HUES64 (cell line): ENCODE measurements around the gene RXRB.

Experiments
- H3K27ac ChIP-seq: 2 replicates; pipeline ENCODE4 v1.7.0; 2013; ENCODE audit warnings: low read depth, low read length, inconsistent platforms
- H3K27me3 ChIP-seq: 2 replicates; pipeline ENCODE4 v1.6.1; 2013; ENCODE audit warnings: mild to moderate bottlenecking, low read length; ENCODE audit not compliant: insufficient read depth
- H3K36me3 ChIP-seq: 2 replicates; pipeline ENCODE4 v1.6.1; 2013; ENCODE audit warnings: mild to moderate bottlenecking, low read length; ENCODE audit not compliant: insufficient read depth
- H3K4me1 ChIP-seq: 2 replicates; pipeline ENCODE4 v1.6.1; 2013; ENCODE audit warnings: mild to moderate bottlenecking, low read length, moderate library complexity; ENCODE audit not compliant: insufficient read depth
- H3K4me3 ChIP-seq: 2 replicates; pipeline ENCODE4 v1.5.1; 2013; ENCODE audit warnings: mild to moderate bottlenecking, low read length, moderate library complexity
- H3K9ac ChIP-seq: 2 replicates; pipeline ENCODE4 v1.6.1; 2013; ENCODE audit warnings: mild to moderate bottlenecking, low read depth, low read length
- H3K9me3 ChIP-seq: 2 replicates; pipeline ENCODE4 v1.6.1; 2013; ENCODE audit warnings: low read depth, low read length; ENCODE audit not compliant: insufficient read depth
- WGBS: fragments of 150-250, 120-280 bp; methylation state at CpG from one replicate; pipeline ENCODE4 v1.1.7; 2013; ENCODE audit warnings: missing lambda C conversion rate; 5-methylcytosine and 5-hydroxymethylcytosine counted together

The RXRB gene

DNA sequence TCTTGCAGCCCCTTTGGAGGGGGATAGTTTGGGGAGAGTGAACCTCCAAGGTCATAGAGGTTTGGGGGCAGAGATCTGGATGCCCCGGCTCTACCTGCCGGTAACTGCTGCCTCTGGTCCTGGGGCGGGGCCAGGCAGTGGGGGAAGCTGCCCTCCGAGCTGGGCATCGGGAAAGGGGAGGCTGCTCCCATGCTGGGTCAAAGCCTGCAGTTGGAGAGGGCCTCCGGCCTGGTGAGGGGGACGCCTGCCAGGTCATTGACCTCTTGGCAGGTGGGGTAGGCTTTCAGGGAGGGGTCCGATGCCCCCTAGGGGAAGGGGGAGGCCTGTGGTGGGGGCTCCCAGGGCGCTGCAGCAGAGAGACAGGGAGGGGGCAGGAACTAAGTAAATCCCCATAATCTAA is 15.3 kb downstream of the RXRB start:
- peaks cover 17% of the 10 kb centered on the region for H3K27me3 ChIP-seq
- WGBS, result 75% methylated on average over 8 of the region's 9 CpGs
- no peaks in the 10 kb centered on the region for H3K36me3 ChIP-seq

DNA sequence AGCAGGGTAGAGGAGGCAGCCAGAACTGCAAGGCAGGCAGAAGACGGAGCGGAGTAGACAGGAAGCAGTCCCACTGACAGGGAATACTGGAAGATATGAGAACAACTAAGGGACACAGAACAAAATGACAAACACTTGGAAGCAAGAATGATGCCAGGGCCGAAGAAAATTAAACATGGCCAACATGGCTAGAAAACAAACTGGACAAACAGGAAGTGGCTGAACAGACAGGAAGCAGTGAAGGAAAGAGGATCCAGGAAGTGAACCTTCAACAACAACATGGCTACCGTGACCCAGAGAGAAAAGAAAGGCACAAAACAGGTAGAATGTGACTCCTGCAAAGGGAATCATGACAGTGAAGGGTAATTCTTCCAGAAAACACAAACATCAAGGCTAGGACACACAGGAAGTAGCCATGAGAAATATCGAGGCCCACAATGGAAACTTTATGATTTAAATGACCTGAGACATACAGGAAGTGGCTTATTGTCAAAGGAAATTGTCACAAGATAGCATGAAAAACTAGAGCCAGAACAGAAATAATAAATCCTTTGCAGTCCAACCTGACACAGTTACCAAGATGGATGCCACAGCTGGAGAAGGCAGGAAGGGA is 17.3 kb downstream of the RXRB start:
- H3K9ac ChIP-seq, result no peak overlapping the region
- no peaks in the 10 kb centered on the region for H3K36me3 ChIP-seq
- H3K27ac ChIP-seq, result no peak overlapping the region
- H3K9me3 ChIP-seq, result no peaks in the 10 kb centered on the region
- 91% methylated on average over 5 of the region's 5 CpGs for WGBS
- H3K4me3 ChIP-seq, result no peak overlapping the region
- H3K4me1 ChIP-seq, result 0 out of 2 replicates have a peak, but pooled peaks cover 4% of the 10 kb centered on the region
- peaks cover 9% of the 10 kb centered on the region for H3K27me3 ChIP-seq

More for the DNA sequence above, 15.3 kb downstream of the RXRB start:
- H3K9ac ChIP-seq, result no peak overlapping the region; the same call in 1 of the 2 replicates
- H3K4me3 ChIP-seq, result no peak overlapping the region
- no peaks in the 10 kb centered on the region for H3K9me3 ChIP-seq
- H3K27ac ChIP-seq, result no peak overlapping the region
- H3K4me1 ChIP-seq, result 0 out of 2 replicates have a peak, but pooled peaks cover 4% of the 10 kb centered on the region

DNA sequence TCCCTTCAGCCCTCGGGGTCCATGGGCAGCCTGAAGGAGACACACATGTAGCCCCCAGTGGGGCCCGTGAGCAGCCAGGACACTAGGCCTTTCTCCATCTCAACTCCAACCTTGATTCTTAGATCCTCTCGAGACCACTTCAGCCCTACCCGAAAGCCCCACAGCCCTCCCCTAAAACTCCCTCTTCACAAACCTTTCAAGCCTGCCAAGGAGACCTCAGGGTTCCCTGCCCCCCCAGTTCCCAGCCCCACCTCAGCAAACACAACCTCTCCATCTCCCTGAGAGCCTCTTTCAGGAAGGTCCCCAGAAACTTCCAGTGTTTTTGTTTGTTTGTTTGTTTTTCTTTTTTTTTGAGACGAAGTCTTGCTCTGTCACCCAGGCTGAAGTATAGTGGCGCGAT is 19.3 kb downstream of the RXRB start:
- Histone ChIP-seq H3K9ac (no peak overlapping the region), H3K27me3 (peaks cover 3% of the 10 kb centered on the region), H3K4me3 (no peak overlapping the region), H3K27ac (no peak overlapping the region), H3K4me1 (0 out of 2 replicates have a peak, but pooled peaks cover 4% of the 10 kb centered on the region), H3K36me3 (no peaks in the 10 kb centered on the region), H3K9me3 (no peaks in the 10 kb centered on the region)
- whole genome bisulfite sequencing, result 89% methylated on average over 7 of the region's 7 CpGs

- Histone ChIP-seq H3K27me3 (no peaks in the 10 kb centered on the region), H3K4me3 (no peak overlapping the region), H3K36me3 (no peaks in the 10 kb centered on the region), H3K9me3 (no peaks in the 10 kb centered on the region), H3K4me1 (no peaks in the 10 kb centered on the region), H3K27ac (no peak overlapping the region), H3K9ac (no peak overlapping the region)
- WGBS, result 84% methylated on average over 10 of the region's 10 CpGs
Observed at GRCh38 chr6:33178755-33179475, 21.6 kb downstream of the RXRB start.

- H3K9ac ChIP-seq, result no peak overlapping the region
- H3K27me3 ChIP-seq, result no peaks in the 10 kb centered on the region
- H3K9me3 ChIP-seq, result no peaks in the 10 kb centered on the region
- no peaks in the 10 kb centered on the region for H3K4me1 ChIP-seq
- no peak overlapping the region for H3K27ac ChIP-seq
- H3K4me3 ChIP-seq, result no peak overlapping the region
- H3K36me3 ChIP-seq, result no peaks in the 10 kb centered on the region
- WGBS, result 90% methylated on average over 16 of the region's 19 CpGs
Observed at GRCh38 chr6:33177552-33178446, 22.7 kb downstream of the RXRB start.

DNA sequence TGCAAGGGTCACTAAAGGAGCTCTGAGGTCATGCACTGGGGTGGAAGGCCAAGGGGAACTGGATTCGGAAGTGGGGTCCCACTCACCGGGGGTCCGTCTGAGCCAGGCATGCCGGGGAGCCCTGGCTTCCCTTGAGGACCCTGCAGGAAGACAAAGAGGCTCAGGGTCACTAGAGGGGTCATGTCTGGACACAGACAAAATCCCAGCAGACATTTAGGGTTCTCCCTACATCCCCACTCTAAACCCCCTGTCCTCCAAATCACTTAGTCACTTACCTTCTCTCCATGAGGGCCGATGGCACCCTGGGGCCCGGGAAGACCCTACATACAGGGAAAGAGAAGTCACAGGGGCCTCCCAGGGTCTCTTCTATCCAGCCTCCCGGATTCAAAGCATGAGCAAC is 23.6 kb downstream of the RXRB start:
- Histone ChIP-seq H3K27ac (no peak overlapping the region), H3K27me3 (no peaks in the 10 kb centered on the region), H3K36me3 (no peaks in the 10 kb centered on the region), H3K4me1 (no peaks in the 10 kb centered on the region), H3K4me3 (no peak overlapping the region), H3K9ac (no peak overlapping the region), H3K9me3 (no peaks in the 10 kb centered on the region)
- WGBS, result 90% methylated on average over 7 of the region's 7 CpGs

DNA sequence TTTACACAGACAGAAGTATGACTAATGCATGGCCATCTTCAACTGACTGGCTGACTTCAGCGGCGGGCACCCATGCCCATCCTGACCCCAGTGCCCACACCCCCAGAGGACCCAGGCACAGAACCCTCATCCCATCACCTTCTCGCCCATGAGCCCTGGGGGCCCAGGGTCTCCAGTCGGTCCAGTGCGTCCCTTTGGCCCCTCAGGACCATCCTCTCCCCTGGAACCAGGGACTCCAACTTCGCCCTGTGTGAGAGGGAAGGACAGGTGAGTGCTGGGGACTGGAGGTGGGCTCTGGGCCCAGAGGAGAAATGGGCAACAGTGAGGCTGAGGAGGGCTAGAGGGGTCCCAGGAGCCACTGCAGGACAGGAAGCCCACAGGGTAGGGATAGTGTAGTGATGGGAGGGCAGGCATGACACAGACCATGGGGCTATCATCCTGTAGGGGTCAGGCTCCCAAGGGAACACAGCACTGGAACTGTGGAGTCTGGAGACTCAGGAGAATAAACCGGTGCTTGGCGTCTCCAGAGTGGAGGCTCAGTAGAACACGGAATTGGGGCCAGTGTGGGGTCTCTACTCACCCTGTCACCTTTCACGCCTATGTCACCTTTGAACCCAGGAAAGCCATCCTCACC is 24.9 kb downstream of the RXRB start:
- Histone ChIP-seq H3K36me3 (no peaks in the 10 kb centered on the region), H3K4me3 (no peak overlapping the region), H3K27ac (no peak overlapping the region), H3K27me3 (no peaks in the 10 kb centered on the region), H3K9me3 (no peaks in the 10 kb centered on the region), H3K9ac (no peak overlapping the region), H3K4me1 (no peaks in the 10 kb centered on the region)
- 74% methylated on average over 10 of the region's 10 CpGs for WGBS

- no peak overlapping the region for H3K4me3 ChIP-seq
- H3K27ac ChIP-seq, result no peak overlapping the region
- H3K4me1 ChIP-seq, result no peaks in the 10 kb centered on the region
- 91% methylated on average over 4 of the region's 4 CpGs for WGBS
- H3K9ac ChIP-seq, result no peak overlapping the region
- H3K27me3 ChIP-seq, result no peaks in the 10 kb centered on the region
- no peaks in the 10 kb centered on the region for H3K36me3 ChIP-seq
- H3K9me3 ChIP-seq, result no peaks in the 10 kb centered on the region
Observed at GRCh38 chr6:33174784-33175183, 25.7 kb downstream of the RXRB start.

DNA sequence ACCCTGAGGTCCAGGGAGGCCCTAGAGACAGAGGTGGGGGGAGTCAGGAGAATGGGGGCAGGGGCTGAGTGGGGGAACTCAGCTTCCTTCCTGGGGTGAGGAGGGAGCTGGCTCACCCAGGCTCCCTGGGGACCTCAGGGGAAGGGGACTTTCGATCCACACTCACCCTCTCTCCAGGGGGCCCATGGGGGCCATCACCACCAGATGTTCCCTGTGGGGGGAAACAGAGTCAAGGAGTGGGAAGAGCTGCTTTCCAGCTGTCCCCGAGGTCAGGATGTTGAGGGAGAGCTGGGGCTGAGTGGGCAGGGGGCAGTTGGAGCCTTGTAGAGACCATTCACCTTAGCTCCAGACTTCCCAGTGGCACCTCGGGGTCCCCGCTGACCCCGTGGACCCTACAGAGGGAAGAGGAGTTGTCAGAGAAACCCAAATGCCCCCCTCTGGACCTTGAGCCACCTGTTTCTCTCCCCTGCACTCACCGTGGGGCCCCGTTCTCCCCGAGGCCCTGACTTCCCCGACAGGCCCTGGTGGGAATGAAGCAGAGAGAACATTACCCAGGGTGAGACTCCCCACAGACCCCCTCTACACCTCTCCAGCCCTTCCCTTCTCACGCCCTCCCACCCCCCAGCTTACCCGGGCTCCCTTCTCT is 26.8 kb downstream of the RXRB start:
- no peak overlapping the region for H3K27ac ChIP-seq
- H3K27me3 ChIP-seq, result no peaks in the 10 kb centered on the region
- no peaks in the 10 kb centered on the region for H3K9me3 ChIP-seq
- no peaks in the 10 kb centered on the region for H3K4me1 ChIP-seq
- no peak overlapping the region for H3K9ac ChIP-seq
- 87% methylated on average over 8 of the region's 11 CpGs for WGBS
- no peak overlapping the region for H3K4me3 ChIP-seq
- no peaks in the 10 kb centered on the region for H3K36me3 ChIP-seq

- WGBS, result 75% methylated on average over 16 of the region's 16 CpGs
- no peak overlapping the region for H3K9ac ChIP-seq
- H3K4me3 ChIP-seq, result no peak overlapping the region
- no peaks in the 10 kb centered on the region for H3K27me3 ChIP-seq
- H3K9me3 ChIP-seq, result no peaks in the 10 kb centered on the region
- H3K4me1 ChIP-seq, result no peaks in the 10 kb centered on the region
- H3K27ac ChIP-seq, result no peak overlapping the region
- H3K36me3 ChIP-seq, result no peaks in the 10 kb centered on the region
Observed at GRCh38 chr6:33172688-33173534, 27.6 kb downstream of the RXRB start.
